Right lobe of liver (tissue), 6 donors: Measurements from ENCODE around the gene SUFU. TPM values are rescaled to one million over a fixed set of nuclear protein-coding genes. Genes with fewer than 3 reads are reported as not detected.
A peak's percentile ranks its signal among the peaks of the same experiment; 100 is the strongest.

Experiments
- ATAC-seq, 4 donors: fragments of 200-7000 bp; cut with Tn5 transposase; one replicate each; pipeline ENCODE4 v1.9.1; 2020; ENCODE audit warnings: mild to moderate bottlenecking in 4 of 4, moderate library complexity in 4 of 4
- DNase-seq, 3 donors: peaks; one replicate each; pipeline ENCODE4 v3.0.0-alpha.2; 2020
- H3K27ac ChIP-seq, 3 donors: fragments of 200-600 bp; one replicate each; pipeline ENCODE4 v1.8.0; 2022
- H3K27me3 ChIP-seq, 2 donors: fragments of 200-600 bp; one replicate each; pipeline ENCODE4 v1.8.0; 2022
- H3K36me3 ChIP-seq, 4 donors: fragments of 200-600 bp; sonication (generic) in 1 of 4; one replicate each; pipeline versions ENCODE4 v1.5.1 to v1.8.0; 2017 to 2022; ENCODE audit warnings: control low read depth in 1 of 4
- H3K4me1 ChIP-seq, 4 donors: fragments of 200-600 bp; sonication (generic) in 1 of 4; one replicate each; pipeline versions ENCODE4 v1.5.1 to v1.8.0; 2017 to 2022; ENCODE audit warnings: control low read depth in 1 of 4
- H3K4me3 ChIP-seq, 3 donors: fragments of 200-600 bp; one replicate each; pipeline ENCODE4 v1.8.0; 2022
- H3K9me3 ChIP-seq, 4 donors: fragments of 200-600 bp; sonication (generic) in 1 of 4; one replicate each; pipeline versions ENCODE4 v1.5.1 to v1.8.0; 2017 to 2022; ENCODE audit warnings: control low read depth in 1 of 4
- POLR2A ChIP-seq: fragments of 450-650 bp; IDR thresholded peaks from one replicate; pipeline ENCODE4 v1.6.1; 2017; ENCODE audit warnings: antibody characterized with exemption, mild to moderate bottlenecking
- WGBS: methylation state at CpG from one replicate; pipeline ENCODE4 v1.1.6; 2018; ENCODE audit warnings: low coverage, low lambda C conversion rate; ENCODE audit not compliant: insufficient coverage; ENCODE audit errors: missing lambda C conversion rate; 5-methylcytosine and 5-hydroxymethylcytosine counted together
- intact Hi-C, 2 donors: fragments of 100-400 bp; cut with DNase I; formaldehyde crosslinking; loops; one replicate each; pipeline versions ENCODE4 v1.11.2 to v1.14.1; 2022
- total RNA-seq, 6 experiments: library from RNA; depleted of rRNA in 2 of 6; stranded (reverse); fragments of >200 nt in 2 of 6; fragmentation: NEBNext Ultra II Directional in 3 of 6; extraction: Animal tissue kit (Norgen Biotek cat#: 25700) in 3 of 6; gene quantifications; one replicate each; pipeline versions ENCODE4 v1.1.0 to v1.2.4, GENCODE V29; 2016 to 2023
- TF ChIP-seq, protein P1 (sequence below), 4 donors: fragments of 200-600 bp in 3 of 4; fragments of 450-650 bp in 1 of 4; IDR thresholded peaks; one replicate each; pipeline versions ENCODE4 v1.5.1 to v1.8.0; 2016 to 2022; ENCODE audit warnings: antibody characterized with exemption in 4 of 4, mild to moderate bottlenecking in 2 of 4
- donor health status: DM: no; HTN: yes; CAD: no.
- donor health status: DM: no; HTN: no; CAD: no.
- donor health status: DM: no; HTN: no; CAD: no.
- donor health status: DM: no; HTN: yes; CAD: no.
- donor health status: DM: no; HTN: yes; CAD: no.

Gene SUFU
- total RNA-seq, 6 experiments from 2014 or later, result 4.2 to 6.2 (median 5.1) TPM

DNA sequence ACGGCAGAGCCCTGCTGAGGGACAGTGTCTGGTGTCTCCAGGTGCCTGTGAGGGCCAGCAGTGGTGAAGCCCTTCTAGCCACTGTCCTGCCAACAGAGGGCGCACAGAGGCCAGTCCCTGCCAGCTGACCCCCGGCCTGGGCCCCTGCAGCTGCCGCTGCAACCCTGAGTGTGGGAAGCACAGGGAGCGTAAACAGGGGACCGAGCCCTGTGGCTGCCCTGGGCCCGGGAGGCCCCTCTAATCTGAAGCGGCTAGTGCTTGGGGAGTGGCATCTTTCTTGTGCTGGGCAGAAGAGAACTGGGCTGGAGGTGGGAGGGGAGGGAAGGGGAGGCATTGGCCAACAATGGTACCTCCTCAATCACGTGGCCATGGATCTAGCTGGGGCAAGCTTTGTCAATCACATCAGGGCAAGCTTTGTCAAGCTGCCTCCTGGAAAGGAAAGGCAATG, 175.1 kb downstream of the SUFU start:
- Histone ChIP-seq H3K9me3 (no peaks in the 10 kb centered on the region), H3K36me3 (no peaks in the 10 kb centered on the region), H3K27ac (no peak overlapping the region), H3K4me1 (peaks cover 0 to 20% (median 0%) of the 10 kb centered on the region in 4 donors), H3K27me3 (no peaks in the 10 kb centered on the region), H3K4me3 (peak overlapping the region in 1 of 3 donors; percentile 36)
- 10% methylated on average over 3 of the region's 9 CpGs for WGBS
- DNase-seq, result peak; percentile 68 to 79 (median 79)
- TF ChIP-seq POLR2A, result no peak
- TF ChIP-seq, protein P1, sequence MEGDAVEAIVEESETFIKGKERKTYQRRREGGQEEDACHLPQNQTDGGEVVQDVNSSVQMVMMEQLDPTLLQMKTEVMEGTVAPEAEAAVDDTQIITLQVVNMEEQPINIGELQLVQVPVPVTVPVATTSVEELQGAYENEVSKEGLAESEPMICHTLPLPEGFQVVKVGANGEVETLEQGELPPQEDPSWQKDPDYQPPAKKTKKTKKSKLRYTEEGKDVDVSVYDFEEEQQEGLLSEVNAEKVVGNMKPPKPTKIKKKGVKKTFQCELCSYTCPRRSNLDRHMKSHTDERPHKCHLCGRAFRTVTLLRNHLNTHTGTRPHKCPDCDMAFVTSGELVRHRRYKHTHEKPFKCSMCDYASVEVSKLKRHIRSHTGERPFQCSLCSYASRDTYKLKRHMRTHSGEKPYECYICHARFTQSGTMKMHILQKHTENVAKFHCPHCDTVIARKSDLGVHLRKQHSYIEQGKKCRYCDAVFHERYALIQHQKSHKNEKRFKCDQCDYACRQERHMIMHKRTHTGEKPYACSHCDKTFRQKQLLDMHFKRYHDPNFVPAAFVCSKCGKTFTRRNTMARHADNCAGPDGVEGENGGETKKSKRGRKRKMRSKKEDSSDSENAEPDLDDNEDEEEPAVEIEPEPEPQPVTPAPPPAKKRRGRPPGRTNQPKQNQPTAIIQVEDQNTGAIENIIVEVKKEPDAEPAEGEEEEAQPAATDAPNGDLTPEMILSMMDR (IDR thresholded peaks at IDR 0.05), result peak; percentile 53 to 71 (median 66)
- intact Hi-C loops, result no loop called here
- ATAC-seq, result peak; percentile 82 to 87 (median 84)

DNA sequence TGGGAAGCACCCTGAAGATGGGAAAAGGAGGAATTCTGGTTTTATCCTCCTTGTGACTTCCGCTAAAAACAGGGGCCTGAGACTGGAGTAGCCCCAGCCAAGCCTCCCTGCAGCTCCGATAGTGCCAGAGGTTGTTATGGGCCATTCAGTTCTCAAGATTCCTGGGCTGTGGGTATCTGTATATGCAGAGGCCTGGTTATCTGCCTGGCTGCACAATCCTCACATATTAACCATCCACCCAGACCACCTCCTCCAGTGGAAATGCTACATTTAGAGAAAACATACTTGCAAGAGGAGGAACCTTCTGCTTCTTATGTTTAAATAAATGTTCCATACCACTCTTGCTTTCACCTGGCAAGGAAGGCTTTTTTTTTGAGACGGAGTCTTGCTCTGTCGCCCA, 175.8 kb downstream of the SUFU start:
- Histone ChIP-seq H3K4me1 (peaks cover 0 to 20% (median 0%) of the 10 kb centered on the region in 4 donors), H3K9me3 (no peaks in the 10 kb centered on the region), H3K36me3 (no peaks in the 10 kb centered on the region), H3K27me3 (no peaks in the 10 kb centered on the region), H3K4me3 (no peak overlapping the region), H3K27ac (no peak overlapping the region)
- TF ChIP-seq, protein P1 (IDR thresholded peaks at IDR 0.05), result no peak
- TF ChIP-seq POLR2A, result no peak
- 95% methylated on average over 2 of the region's 4 CpGs for WGBS
- intact Hi-C loops, result no loop called here
- ATAC-seq (no peak), DNase-seq (no peak)

DNA sequence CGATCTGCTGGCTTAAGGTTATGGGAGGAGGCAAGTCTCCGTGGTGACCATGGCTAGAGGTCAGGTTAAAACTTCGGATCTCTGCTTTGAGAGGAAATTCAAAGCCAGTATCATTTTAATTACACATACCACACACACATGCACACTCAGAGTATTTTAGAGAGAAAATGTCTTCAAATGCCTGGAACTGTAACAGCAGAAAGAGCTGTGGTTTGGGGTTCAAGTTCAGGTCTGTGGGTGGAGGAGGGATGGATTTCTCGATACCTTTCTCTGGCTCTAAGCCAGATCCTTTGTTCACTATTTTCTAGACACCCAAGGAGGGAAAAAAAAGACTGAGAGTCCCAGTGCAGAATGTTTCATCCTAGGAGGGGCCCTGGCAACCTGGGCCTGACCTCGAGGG, 177.9 kb downstream of the SUFU start:
- ATAC-seq (no peak), DNase-seq (no peak)
- intact Hi-C loops, result no loop called here
- H3K4me1 ChIP-seq, result peaks cover 0 to 5% (median 0%) of the 10 kb centered on the region in 4 donors
- H3K9me3 ChIP-seq, result no peaks in the 10 kb centered on the region
- no peaks in the 10 kb centered on the region for H3K27me3 ChIP-seq
- H3K27ac ChIP-seq, result no peak overlapping the region
- H3K4me3 ChIP-seq, result no peak overlapping the region
- no peak for TF ChIP-seq POLR2A
- TF ChIP-seq, protein P1 (IDR thresholded peaks at IDR 0.05), result no peak
- 83% methylated on average over 3 of the region's 5 CpGs for WGBS
- no peaks in the 10 kb centered on the region for H3K36me3 ChIP-seq

DNA sequence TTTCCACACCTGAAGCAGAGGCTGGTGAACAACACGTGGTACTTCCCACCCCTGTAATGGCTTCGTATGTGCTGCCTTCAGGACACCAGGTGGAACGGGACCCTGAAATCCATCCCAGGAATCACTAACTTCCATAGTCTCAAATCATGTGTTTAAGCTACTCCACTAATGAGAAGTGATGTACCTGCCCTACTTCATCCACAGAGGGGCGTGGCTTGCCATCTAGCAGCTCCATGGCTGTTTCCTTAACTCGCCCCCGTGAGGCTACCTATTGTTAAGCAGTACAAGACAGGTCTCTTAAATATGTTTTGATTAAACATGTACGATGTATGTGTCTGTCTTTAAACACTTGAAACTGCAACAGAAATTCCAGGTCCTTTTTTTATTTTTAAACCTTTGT, 178.6 kb downstream of the SUFU start:
- Histone ChIP-seq H3K9me3 (no peaks in the 10 kb centered on the region), H3K27ac (no peak overlapping the region), H3K36me3 (no peaks in the 10 kb centered on the region), H3K4me3 (no peak overlapping the region), H3K27me3 (no peaks in the 10 kb centered on the region), H3K4me1 (no peaks in the 10 kb centered on the region)
- intact Hi-C loops, result no loop called here
- DNase-seq (no peak), ATAC-seq (no peak)
- TF ChIP-seq, protein P1 (IDR thresholded peaks at IDR 0.05), result no peak
- no peak for TF ChIP-seq POLR2A
- 100% methylated on average over 4 of the region's 7 CpGs for WGBS

DNA sequence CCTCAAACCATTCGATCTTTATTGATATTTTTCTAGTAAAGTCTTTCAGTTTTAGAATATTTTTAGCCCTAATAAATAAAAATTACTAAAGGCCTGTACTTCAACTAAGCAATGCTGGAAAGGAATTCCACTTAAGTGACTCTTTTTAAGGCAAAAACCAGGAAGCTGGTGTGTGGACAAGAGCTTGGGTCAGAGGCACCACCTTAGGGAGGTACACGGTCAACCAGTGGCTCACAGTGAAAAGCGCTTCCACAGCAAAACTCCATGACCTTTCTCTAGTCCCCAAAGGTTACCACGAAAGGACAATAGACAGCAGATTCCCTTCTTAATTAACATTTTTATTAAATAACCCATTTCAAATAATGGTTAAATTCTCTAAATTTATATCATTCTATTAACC, 179.2 kb downstream of the SUFU start:
- ATAC-seq, result no peak
- H3K4me1 ChIP-seq, result no peaks in the 10 kb centered on the region
- no peak overlapping the region for H3K27ac ChIP-seq
- intact Hi-C loops, result no loop called here
- H3K27me3 ChIP-seq, result no peaks in the 10 kb centered on the region
- WGBS, result 78% methylated on average over 4 of the region's 4 CpGs
- H3K4me3 ChIP-seq, result no peak overlapping the region
- H3K36me3 ChIP-seq, result no peaks in the 10 kb centered on the region
- no peak for DNase-seq
- TF ChIP-seq, protein P1 (IDR thresholded peaks at IDR 0.05), result no peak
- TF ChIP-seq POLR2A, result no peak
- H3K9me3 ChIP-seq, result no peaks in the 10 kb centered on the region
